Forelimb muscle (tissue), 1 donor: Measurements from ENCODE around the gene NYAP2. TPM values are rescaled to one million over a fixed set of nuclear protein-coding genes. Genes with fewer than 3 reads are reported as not detected.

ENCODE experiments used
- DNase-seq: peaks from one replicate; pipeline ENCODE4 v3.0.0-alpha.2; 2013; ENCODE audit warnings: low read depth
- polyA plus RNA-seq: library from polyadenylated mRNA; unstranded; fragments of 120-200 nt; gene quantifications from one replicate; pipeline ENCODE4 v1.2.1, GENCODE V29; 2013; ENCODE audit not compliant: insufficient read length

NYAP2 gene
- polyA plus RNA-seq, 1 donor: 0.34 TPM

- no peak for DNase-seq
Observed at GRCh38 chr2:225558399-225559071, 159.0 kb downstream of the NYAP2 start.

- DNase-seq: no peak
Observed at GRCh38 chr2:225559072-225559415, 159.5 kb downstream of the NYAP2 start.

- DNase-seq: no peak
Observed at GRCh38 chr2:225566798-225567197, 167.3 kb downstream of the NYAP2 start.

- no peak for DNase-seq
Observed at GRCh38 chr2:225569995-225570394, 170.5 kb downstream of the NYAP2 start.

- no peak for DNase-seq
Observed at GRCh38 chr2:225573603-225574002, 174.1 kb downstream of the NYAP2 start.

GRCh38 chr2:225574582-225575138 lies 175.2 kb downstream of the NYAP2 start:
- DNase-seq: no peak

GRCh38 chr2:225581135-225581534 lies 181.6 kb downstream of the NYAP2 start:
- no peak for DNase-seq

- DNase-seq: no peak
Observed at GRCh38 chr2:225581906-225582305, 182.4 kb downstream of the NYAP2 start.

- no peak for DNase-seq
Observed at GRCh38 chr2:225582355-225583116, 183.0 kb downstream of the NYAP2 start.

GRCh38 chr2:225584796-225585195 lies 185.3 kb downstream of the NYAP2 start:
- DNase-seq: no peak

GRCh38 chr2:225590932-225591331 lies 191.4 kb downstream of the NYAP2 start:
- DNase-seq: no peak

- DNase-seq: no peak
Observed at GRCh38 chr2:225597911-225598310, 198.4 kb downstream of the NYAP2 start.

GRCh38 chr2:225598426-225598825 lies 198.9 kb downstream of the NYAP2 start:
- DNase-seq: no peak

- DNase-seq: no peak
Observed at GRCh38 chr2:225598897-225599296, 199.4 kb downstream of the NYAP2 start.

GRCh38 chr2:225599856-225600255 lies 200.3 kb downstream of the NYAP2 start:
- DNase-seq: no peak

- no peak for DNase-seq
Observed at GRCh38 chr2:225600444-225600843, 200.9 kb downstream of the NYAP2 start.

- DNase-seq: no peak
Observed at GRCh38 chr2:225600865-225601264, 201.4 kb downstream of the NYAP2 start.

GRCh38 chr2:225602205-225602604 lies 202.7 kb downstream of the NYAP2 start:
- DNase-seq: no peak

- DNase-seq: no peak
Observed at GRCh38 chr2:225608136-225608535, 208.6 kb downstream of the NYAP2 start.

GRCh38 chr2:225612636-225613035 lies 213.1 kb downstream of the NYAP2 start:
- no peak for DNase-seq

- DNase-seq: no peak
Observed at GRCh38 chr2:225614915-225615314, 215.4 kb downstream of the NYAP2 start.

- DNase-seq: no peak
Observed at GRCh38 chr2:225615514-225615913, 216.0 kb downstream of the NYAP2 start.

- DNase-seq: no peak
Observed at GRCh38 chr2:225616372-225616771, 216.9 kb downstream of the NYAP2 start.
